PC-3 (cell line): Measurements from ENCODE around the gene AGO4. TPM values are rescaled to one million over a fixed set of nuclear protein-coding genes. Genes with fewer than 3 reads are reported as not detected.

Experiments
- ATAC-seq: fragments of 200-7000 bp; cut with Tn5 transposase; 2 replicates; pipeline ENCODE4 v1.9.1; 2020; ENCODE audit warnings: mild to moderate bottlenecking, moderate library complexity
- BruUV-seq: library from RNA; stranded (reverse); fragments of 400-500 nt; replicated peaks from 2 replicates; lab custom pipeline; 2021; lab: Mats Ljungman, UMichigan
- CTCF ChIA-PET: fragments of 300-600 bp; sonication (Branson Sonifier 250); formaldehyde crosslinking; loops from one replicate; lab custom pipeline; 2022; ENCODE audit warnings: antibody characterized with exemption; lab: Charles Lee
- POLR2A ChIA-PET: fragments of 300-600 bp; sonication (Branson Sonifier 250); formaldehyde crosslinking; loops from one replicate; lab custom pipeline; 2022; ENCODE audit warnings: antibody characterized with exemption; ENCODE audit not compliant: unreplicated experiment; lab: Charles Lee
- DNase-seq: peaks from one replicate; pipeline ENCODE4 v3.0.0-alpha.2; 2015
- H2AFZ ChIP-seq: fragments of 300-600 bp; sonication (generic); 2 replicates; pipeline ENCODE4 v1.6.0; 2016; ENCODE audit warnings: antibody characterized with exemption, low read length
- H3F3A ChIP-seq: fragments of 300-600 bp; sonication (generic); one replicate; pipeline ENCODE4 v1.6.0; 2017; ENCODE audit warnings: antibody characterized with exemption, low read length, control low read depth, mild to moderate bottlenecking; ENCODE audit not compliant: unreplicated experiment
- H3K27ac ChIP-seq: fragments of 300-600 bp; sonication (generic); 2 replicates; pipeline ENCODE4 v1.5.1; 2016; ENCODE audit warnings: mild to moderate bottlenecking, low read length
- H3K27me3 ChIP-seq: fragments of 300-600 bp; sonication (generic); 2 replicates; pipeline ENCODE4 v1.6.1; 2016; ENCODE audit warnings: low read length, mixed read lengths
- H3K36me3 ChIP-seq: fragments of 300-600 bp; sonication (generic); 2 replicates; pipeline ENCODE4 v1.6.1; 2016; ENCODE audit warnings: low read depth, mixed run types, low read length, mixed read lengths
- H3K4me1 ChIP-seq: fragments of 300-600 bp; sonication (generic); 2 replicates; pipeline ENCODE4 v1.5.1; 2016; ENCODE audit warnings: low read length; ENCODE audit not compliant: insufficient read depth
- H3K4me2 ChIP-seq: fragments of 300-600 bp; sonication (generic); 2 replicates; pipeline ENCODE4 v1.6.0; 2016; ENCODE audit warnings: low read length
- H3K4me3 ChIP-seq: fragments of 300-600 bp; sonication (generic); 2 replicates; pipeline ENCODE4 v1.5.1; 2016; ENCODE audit warnings: mild to moderate bottlenecking, low read length, mixed read lengths
- H3K79me2 ChIP-seq: fragments of 300-600 bp; sonication (generic); 2 replicates; pipeline ENCODE4 v1.6.1; 2017; ENCODE audit warnings: low read length, mixed read lengths
- H3K9ac ChIP-seq: fragments of 300-600 bp; sonication (generic); 2 replicates; pipeline ENCODE4 v1.6.0; 2016; ENCODE audit warnings: mild to moderate bottlenecking, low read length
- H3K9me2 ChIP-seq: fragments of 300-600 bp; sonication (generic); replicated peaks from 2 replicates; pipeline ENCODE4 v1.6.1; 2016; ENCODE audit warnings: mixed run types, low read length, mixed read lengths
- H3K9me3 ChIP-seq: fragments of 300-600 bp; sonication (generic); 2 replicates; pipeline ENCODE4 v1.6.1; 2016; ENCODE audit warnings: low read length, mixed read lengths
- H4K20me1 ChIP-seq: fragments of 300-600 bp; sonication (generic); 2 replicates; pipeline ENCODE4 v1.6.1; 2016; ENCODE audit warnings: low read length, mixed read lengths
- CTCF ChIP-seq: fragments of 300-600 bp; sonication (generic); conservative IDR thresholded peaks from 2 replicates; pipeline ENCODE4 v1.5.1; 2017; ENCODE audit warnings: antibody characterized with exemption, low read depth, mild to moderate bottlenecking, low read length
- EZH2 ChIP-seq: fragments of 300-600 bp; sonication (generic); IDR thresholded peaks from one replicate; pipeline ENCODE4 v1.6.1; 2017; ENCODE audit warnings: antibody characterized with exemption, mild to moderate bottlenecking, low read length; ENCODE audit not compliant: unreplicated experiment
- EZH2phosphoT487 ChIP-seq: fragments of 300-600 bp; sonication (generic); IDR thresholded peaks from 2 replicates; pipeline ENCODE4 v1.6.1; 2018; ENCODE audit warnings: mild to moderate bottlenecking, antibody characterized with exemption, low read length, borderline replicate concordance
- intact Hi-C: fragments of 100-400 bp; cut with micrococcal nuclease; formaldehyde crosslinking; loops from 2 replicates; pipeline ENCODE4 v1.9.0; 2023
- total RNA-seq: library from RNA; depleted of rRNA; stranded (reverse); fragments of >200 nt; gene quantifications from 2 replicates; pipeline ENCODE4 v1.2.3, GENCODE V29; 2014; rRNA removed

AGO4 gene
- total RNA-seq, 1 experiment from 2014 or later = 5.9 TPM

GRCh38 chr1:35899941-35900340 is 92.1 kb downstream of the AGO4 start:
- no peak for DNase-seq
- Histone ChIP-seq H3K9ac (no peak overlapping the region), H3K79me2 (no peaks in the 10 kb centered on the region), H3K4me3 (no peak overlapping the region), H3K36me3 (peaks cover 16% of the 10 kb centered on the region), H3K27ac (no peak overlapping the region), H4K20me1 (no peaks in the 10 kb centered on the region), H3K9me2 (no peaks in the 10 kb centered on the region), H2AFZ (no peak overlapping the region), H3K4me1 (no peaks in the 10 kb centered on the region), H3K4me2 (no peak overlapping the region), H3K27me3 (no peaks in the 10 kb centered on the region), H3K9me3 (no peaks in the 10 kb centered on the region), H3F3A (no peaks in the 10 kb centered on the region)
- TF ChIP-seq EZH2phosphoT487 (no peak), EZH2 (no peak), CTCF (no peak)
- POLR2A ChIA-PET = no interaction called here
- intact Hi-C loops = no loop called here
- no TSS peak for BruUV-seq
- no peak for ATAC-seq
- CTCF ChIA-PET = no interaction called here

- H3F3A ChIP-seq = no peaks in the 10 kb centered on the region
- H3K9ac ChIP-seq = no peak overlapping the region
- TF ChIP-seq EZH2 = no peak
- no peak for TF ChIP-seq EZH2phosphoT487
- TF ChIP-seq CTCF = no peak
- H3K4me2 ChIP-seq = no peak overlapping the region
- POLR2A ChIA-PET = no interaction called here
- H3K9me2 ChIP-seq = no peaks in the 10 kb centered on the region
- no TSS peak for BruUV-seq
- no peak overlapping the region for H3K4me3 ChIP-seq
- H2AFZ ChIP-seq = no peak overlapping the region
- peaks cover 11% of the 10 kb centered on the region for H3K36me3 ChIP-seq
- no peak overlapping the region for H3K27ac ChIP-seq
- no peaks in the 10 kb centered on the region for H4K20me1 ChIP-seq
- no peaks in the 10 kb centered on the region for H3K27me3 ChIP-seq
- no peaks in the 10 kb centered on the region for H3K79me2 ChIP-seq
- DNase-seq (no peak), ATAC-seq (no peak)
- intact Hi-C loops = no loop called here
- no peaks in the 10 kb centered on the region for H3K9me3 ChIP-seq
- H3K4me1 ChIP-seq = no peaks in the 10 kb centered on the region
- CTCF ChIA-PET = no interaction called here
Observed at GRCh38 chr1:35901235-35901634, 93.4 kb downstream of the AGO4 start.

GRCh38 chr1:35902671-35903070 is 94.9 kb downstream of the AGO4 start:
- H3F3A ChIP-seq = no peaks in the 10 kb centered on the region
- no peaks in the 10 kb centered on the region for H3K4me1 ChIP-seq
- no peak overlapping the region for H3K27ac ChIP-seq
- ATAC-seq (no peak), DNase-seq (no peak)
- TF ChIP-seq EZH2 = no peak
- ChIA-PET POLR2A (no interaction called here), CTCF (no interaction called here)
- no peak overlapping the region for H3K4me2 ChIP-seq
- no peaks in the 10 kb centered on the region for H4K20me1 ChIP-seq
- no peak overlapping the region for H2AFZ ChIP-seq
- peaks cover 8% of the 10 kb centered on the region; the same call in 1 of the 2 replicates for H3K36me3 ChIP-seq
- intact Hi-C loops = no loop called here
- no peaks in the 10 kb centered on the region for H3K79me2 ChIP-seq
- H3K9me3 ChIP-seq = no peaks in the 10 kb centered on the region
- no peak overlapping the region for H3K4me3 ChIP-seq
- H3K27me3 ChIP-seq = no peaks in the 10 kb centered on the region
- no peaks in the 10 kb centered on the region for H3K9me2 ChIP-seq
- BruUV-seq = no TSS peak
- no peak overlapping the region for H3K9ac ChIP-seq

Other genes with a start within 250 kb of the AGO4 start
- 0.26 and 1.4 TPM in 2 replicates for gene TFAP2E, start 234.7 kb upstream of the AGO4 start, total RNA-seq
- 61.2 and 88.7 TPM in 2 replicates for gene PSMB2, start 166.5 kb upstream of the AGO4 start, total RNA-seq
- gene C1orf216, start 89.1 kb upstream of the AGO4 start, total RNA-seq = 13.4 and 19.2 TPM in 2 replicates
- gene CLSPN, start 38.0 kb upstream of the AGO4 start, total RNA-seq = 21.5 and 29.5 TPM in 2 replicates
- gene AGO1, start 75.2 kb downstream of the AGO4 start, total RNA-seq = 15.4 and 17.0 TPM in 2 replicates
- 17.7 and 26.3 TPM in 2 replicates for gene AGO3, start 123.1 kb downstream of the AGO4 start, total RNA-seq